ENCODE data around the gene DENND5B.

GRCh38 chr12:31585895-31586294 is 5.0 kb downstream of the DENND5B start:
- TF ChIP-seq, protein P1, sequence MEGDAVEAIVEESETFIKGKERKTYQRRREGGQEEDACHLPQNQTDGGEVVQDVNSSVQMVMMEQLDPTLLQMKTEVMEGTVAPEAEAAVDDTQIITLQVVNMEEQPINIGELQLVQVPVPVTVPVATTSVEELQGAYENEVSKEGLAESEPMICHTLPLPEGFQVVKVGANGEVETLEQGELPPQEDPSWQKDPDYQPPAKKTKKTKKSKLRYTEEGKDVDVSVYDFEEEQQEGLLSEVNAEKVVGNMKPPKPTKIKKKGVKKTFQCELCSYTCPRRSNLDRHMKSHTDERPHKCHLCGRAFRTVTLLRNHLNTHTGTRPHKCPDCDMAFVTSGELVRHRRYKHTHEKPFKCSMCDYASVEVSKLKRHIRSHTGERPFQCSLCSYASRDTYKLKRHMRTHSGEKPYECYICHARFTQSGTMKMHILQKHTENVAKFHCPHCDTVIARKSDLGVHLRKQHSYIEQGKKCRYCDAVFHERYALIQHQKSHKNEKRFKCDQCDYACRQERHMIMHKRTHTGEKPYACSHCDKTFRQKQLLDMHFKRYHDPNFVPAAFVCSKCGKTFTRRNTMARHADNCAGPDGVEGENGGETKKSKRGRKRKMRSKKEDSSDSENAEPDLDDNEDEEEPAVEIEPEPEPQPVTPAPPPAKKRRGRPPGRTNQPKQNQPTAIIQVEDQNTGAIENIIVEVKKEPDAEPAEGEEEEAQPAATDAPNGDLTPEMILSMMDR (IDR thresholded peaks at IDR 0.05) = no peak
- no peak for TF ChIP-seq POLR2AphosphoS5 (IDR thresholded peaks at IDR 0.05)

Measured in suprapubic skin (tissue), 3 donors.